ENCODE data around the gene LAMTOR3. TPM values are rescaled to one million over a fixed set of nuclear protein-coding genes. Genes with fewer than 3 reads are reported as not detected.

Gene LAMTOR3
- total and polyA plus RNA-seq, 10 of the 15 experiments (the other 5 are each of a cell fraction or from before 2014, with no cell fraction given): 30.1 to 120 (median 65.5) TPM

- CTCF ChIA-PET: interaction anchor here (1.0 to 4.9 kb wide), 9 partner anchors 17 to 101 kb away, joined by 3 to 43 read pairs (median 8); partner anchors contain the start of gene DAPP1
- H3K4me1 ChIP-seq (ENCODE audit: control insufficient read depth, insufficient read depth, low read length): peaks cover 63% of the 10 kb centered on the region
- WGBS (ENCODE audit: insufficient coverage, insufficient replicate concordance, low lambda C conversion rate, missing lambda C conversion rate): 14% methylated on average over 10 of the region's 10 CpGs
- H3K27ac ChIP-seq (ENCODE audit: control insufficient read depth, insufficient read depth): peak overlapping the region; percentile 94
- ATAC-seq: peak; percentile 61
- H3K9ac ChIP-seq (ENCODE audit: control insufficient read depth, insufficient read depth, low read length): peak overlapping the region; percentile 42
- H3K27me3 ChIP-seq (replicated peaks in 1 of 2; ENCODE audit: control insufficient read depth in 2 of 2, insufficient read depth in 2 of 2, low read length in 1 of 2): no peaks in the 10 kb centered on the region
- peaks cover 1 to 20% of the 10 kb centered on the region in 2 experiments; a peak in 2 of 4 replicates for H3K36me3 ChIP-seq (ENCODE audit: control insufficient read depth in 2 of 2, insufficient read depth in 2 of 2, low read length in 1 of 2)
- BruUV-seq (replicated peaks): no TSS peak
- peak overlapping the region; percentile 48; the same call in 1 of the 2 replicates for H3K4me3 ChIP-seq
- SMC1A ChIA-PET (ENCODE audit: uncharacterized antibody, unreplicated experiment): interaction anchor here (0.8 to 5.6 kb wide), 14 partner anchors 9 to 100 kb away, joined by 3 to 68 read pairs (median 10); partner anchors contain the start of genes DAPP1 and DNAJB14
- RAD21 ChIA-PET (ENCODE audit: unreplicated experiment): interaction anchor here (0.8 to 4.0 kb wide), 7 partner anchors 20 to 101 kb away, joined by 3 to 45 read pairs (median 9); partner anchors contain the start of genes DAPP1 and LAMTOR3
- H3K79me2 ChIP-seq (ENCODE audit: control insufficient read depth, insufficient read depth, low read length): peaks cover 6% of the 10 kb centered on the region
- in situ Hi-C loops (cut with MboI): loop anchor here (25.0 kb wide), 1 partner anchor 1165 kb away; no protein-coding TSS in a partner anchor
- DNase-seq (ENCODE audit: low read depth, low spot score): peak; percentile 87
- peak overlapping the region; percentile 81 for H3K4me2 ChIP-seq (ENCODE audit: control insufficient read depth, insufficient read depth)
- no peaks in the 10 kb centered on the region for H4K20me1 ChIP-seq (ENCODE audit: control insufficient read depth, insufficient read depth)
- POLR2A ChIA-PET: interaction anchor here (0.6 to 3.3 kb wide), 6 partner anchors 14 to 47 kb away, joined by 3 to 29 read pairs (median 6); partner anchors contain the start of genes DAPP1 and LAMTOR3
- intact Hi-C loops (cut with micrococcal nuclease; ENCODE audit: unreplicated experiment): no loop called here
- H2AFZ ChIP-seq (ENCODE audit: control insufficient read depth, low read depth, low read length): no peak overlapping the region; the same call in 1 of the 2 replicates
- peak; percentile 84 for FAIRE-seq
- no peaks in the 10 kb centered on the region for H3K9me3 ChIP-seq (replicated peaks; ENCODE audit: control insufficient read depth, insufficient read depth, low read length)
- TF ChIP-seq RCOR1 (conservative IDR thresholded peaks at IDR 0.05; ENCODE audit: low read depth, low read length): 0 out of 2 replicates have a peak, but pooled peaks have one; percentile 76
- TF ChIP-seq POLR2AphosphoS2 (IDR thresholded peaks at IDR 0.05; ENCODE audit: low read depth, low read length): no peak
- no peak for TF ChIP-seq CHD1 (IDR thresholded peaks at IDR 0.05; ENCODE audit: low read depth, low read length)
- TF ChIP-seq ETV6 (conservative IDR thresholded peaks at IDR 0.05 in 1 of 2, IDR thresholded peaks at IDR 0.05 in 1 of 2; ENCODE audit: borderline replicate concordance in 1 of 2, low read depth in 1 of 2): peak in 1 of 2 experiments; percentile 95; a peak in 2 of 4 replicates
- no peak for TF ChIP-seq BRCA1 (IDR thresholded peaks at IDR 0.05; ENCODE audit: low read depth, low read length)
- no peak for TF ChIP-seq EGR1 (IDR thresholded peaks at IDR 0.05; ENCODE audit: borderline replicate concordance in 1 of 2, low read depth in 2 of 2, low read length in 2 of 2)
- no peak; the same call in 1 of the 2 replicates for TF ChIP-seq NKRF (conservative IDR thresholded peaks at IDR 0.05)
- peak; percentile 96 for TF ChIP-seq MTA2 (IDR thresholded peaks at IDR 0.05; ENCODE audit: low read depth)
- TF ChIP-seq WRNIP1 (IDR thresholded peaks at IDR 0.05; ENCODE audit: borderline replicate concordance, low read depth, low read length): no peak
- TF ChIP-seq STAT3 (IDR thresholded peaks at IDR 0.05; ENCODE audit: low read depth, low read length): no peak
- no peak for TF ChIP-seq FOXK2 (IDR thresholded peaks at IDR 0.05)
- TF ChIP-seq ASH2L (IDR thresholded peaks at IDR 0.05; ENCODE audit: borderline replicate concordance, low read depth): no peak
- no peak; the same call in 1 of the 2 replicates for TF ChIP-seq HDAC2 (IDR thresholded peaks at IDR 0.05)
- TF ChIP-seq SPI1 (IDR thresholded peaks at IDR 0.05; ENCODE audit: borderline replicate concordance, insufficient read depth, low read depth, low read length): peak; percentile 97
- no peak for TF ChIP-seq SMAD5 (IDR thresholded peaks at IDR 0.05; ENCODE audit: low read depth)
- no peak for TF ChIP-seq RB1 (IDR thresholded peaks at IDR 0.05; ENCODE audit: borderline replicate concordance)
- peak; percentile 99 for TF ChIP-seq IKZF1 (conservative IDR thresholded peaks at IDR 0.05)
- TF ChIP-seq BCL11A (IDR thresholded peaks at IDR 0.05; ENCODE audit: low read depth, low read length): peak; percentile 98
- no peak for TF ChIP-seq MYC (IDR thresholded peaks at IDR 0.05; ENCODE audit: insufficient read depth, insufficient read length, insufficient replicate concordance, low read length, severe bottlenecking)
- no peak for TF ChIP-seq ESRRA (IDR thresholded peaks at IDR 0.05; ENCODE audit: low read length)
- no peak for TF ChIP-seq NFYA (IDR thresholded peaks at IDR 0.05; ENCODE audit: borderline replicate concordance, low read depth, low read length)
- TF ChIP-seq TCF7 (IDR thresholded peaks at IDR 0.05; ENCODE audit: borderline replicate concordance): peak; percentile 67; the same call in 1 of the 2 replicates
- peak; percentile 90; the same call in 1 of the 2 replicates for TF ChIP-seq BACH1 (IDR thresholded peaks at IDR 0.05; ENCODE audit: borderline replicate concordance)
- 0 out of 2 replicates have a peak, but pooled peaks have one; percentile 70 for TF ChIP-seq NBN (IDR thresholded peaks at IDR 0.05)
Measured at GRCh38 chr4:99847362-99847976, 46.8 kb downstream of the LAMTOR3 start.

All from GM12878 (cell line).